WI38 (cell line): ENCODE data around the gene ADSS1.

Source experiments
- H3K4me3 ChIP-seq: 2 replicates; pipeline ENCODE4 v1.5.1; 2011; ENCODE audit warnings: low read depth, mild to moderate bottlenecking, control low read depth, low read length
- TF ChIP-seq, protein P1 (sequence below): IDR thresholded peaks from 2 replicates; pipeline ENCODE4 v1.5.1; 2012; ENCODE audit warnings: low read depth, mild to moderate bottlenecking, control low read depth, low read length

Gene ADSS1

DNA sequence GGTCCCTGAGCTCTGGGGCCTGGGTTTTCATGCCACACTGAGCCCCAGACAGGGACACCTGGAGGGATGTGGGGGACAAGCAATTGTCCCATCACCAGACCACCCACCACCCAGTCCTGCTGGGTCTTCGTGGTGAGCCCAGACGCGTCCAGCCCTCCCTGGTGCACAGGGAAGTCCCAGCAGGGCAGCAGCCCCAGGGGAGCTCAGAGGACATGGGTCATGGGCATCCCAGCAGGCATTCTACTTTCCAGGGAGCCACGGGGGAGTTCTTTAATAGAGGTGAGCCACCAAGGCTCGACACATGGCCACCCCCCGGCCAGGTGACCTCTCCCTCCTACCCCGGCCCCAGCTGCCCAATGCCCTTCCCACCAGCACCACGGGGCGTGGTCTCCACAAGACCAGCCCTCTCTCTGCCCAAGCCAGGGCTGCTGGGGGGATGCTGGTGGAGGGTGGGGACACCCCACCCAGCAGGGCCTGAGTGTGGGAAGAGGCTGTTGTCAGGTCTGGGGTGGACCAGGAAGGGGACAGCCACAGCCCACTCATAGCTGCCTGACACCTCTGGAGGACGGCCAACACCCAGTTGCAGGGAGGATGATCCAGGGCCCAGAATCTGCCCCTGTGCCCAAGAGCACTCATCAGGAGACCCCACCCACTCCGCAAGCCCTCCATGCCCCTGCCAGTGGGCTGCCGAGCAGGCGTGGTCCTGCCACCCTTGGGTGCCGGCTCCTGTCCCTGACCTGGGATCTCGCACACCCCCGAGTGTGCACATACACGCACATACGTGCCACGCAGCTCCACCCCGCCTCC, 57.4 kb downstream of the ADSS1 start:
- TF ChIP-seq, protein P1, sequence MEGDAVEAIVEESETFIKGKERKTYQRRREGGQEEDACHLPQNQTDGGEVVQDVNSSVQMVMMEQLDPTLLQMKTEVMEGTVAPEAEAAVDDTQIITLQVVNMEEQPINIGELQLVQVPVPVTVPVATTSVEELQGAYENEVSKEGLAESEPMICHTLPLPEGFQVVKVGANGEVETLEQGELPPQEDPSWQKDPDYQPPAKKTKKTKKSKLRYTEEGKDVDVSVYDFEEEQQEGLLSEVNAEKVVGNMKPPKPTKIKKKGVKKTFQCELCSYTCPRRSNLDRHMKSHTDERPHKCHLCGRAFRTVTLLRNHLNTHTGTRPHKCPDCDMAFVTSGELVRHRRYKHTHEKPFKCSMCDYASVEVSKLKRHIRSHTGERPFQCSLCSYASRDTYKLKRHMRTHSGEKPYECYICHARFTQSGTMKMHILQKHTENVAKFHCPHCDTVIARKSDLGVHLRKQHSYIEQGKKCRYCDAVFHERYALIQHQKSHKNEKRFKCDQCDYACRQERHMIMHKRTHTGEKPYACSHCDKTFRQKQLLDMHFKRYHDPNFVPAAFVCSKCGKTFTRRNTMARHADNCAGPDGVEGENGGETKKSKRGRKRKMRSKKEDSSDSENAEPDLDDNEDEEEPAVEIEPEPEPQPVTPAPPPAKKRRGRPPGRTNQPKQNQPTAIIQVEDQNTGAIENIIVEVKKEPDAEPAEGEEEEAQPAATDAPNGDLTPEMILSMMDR: no peak
- H3K4me3 ChIP-seq: no peak overlapping the region

DNA sequence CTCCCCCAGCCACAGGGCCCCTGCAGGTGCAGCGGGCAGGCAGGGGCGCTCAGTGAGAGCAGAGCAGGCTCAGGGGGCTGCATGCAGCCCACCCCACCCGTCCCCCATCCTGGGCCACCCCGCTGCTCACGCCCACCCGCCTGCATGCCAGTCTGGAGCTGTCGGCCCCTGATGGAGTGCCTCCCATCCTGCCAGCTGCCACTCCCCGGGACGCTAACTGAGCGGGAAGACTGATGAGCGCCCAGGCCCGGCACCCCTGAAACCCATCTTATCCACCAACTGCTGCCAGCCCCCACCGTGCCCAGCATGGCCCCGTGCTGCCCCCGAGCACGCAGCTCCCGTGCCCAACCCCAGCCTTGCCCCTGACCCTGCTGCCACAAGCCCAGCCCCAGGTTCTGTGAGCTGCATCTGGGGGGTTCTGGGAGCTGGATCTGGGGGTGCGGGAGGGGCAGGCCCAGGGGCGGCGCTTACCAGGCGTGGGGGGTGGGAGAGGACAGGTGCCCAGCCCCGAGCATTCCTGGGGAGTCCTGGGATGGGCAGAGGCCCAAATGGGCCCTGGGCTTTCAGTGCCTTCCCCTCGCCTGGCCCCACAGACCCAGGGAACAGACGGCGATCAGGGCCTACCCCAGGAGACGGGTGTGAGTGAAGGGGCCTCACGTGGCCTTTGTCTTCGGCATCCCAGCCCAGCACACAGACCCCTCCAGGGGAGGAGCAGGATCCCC, 58.2 kb downstream of the ADSS1 start:
- TF ChIP-seq, protein P1: no peak
- no peak overlapping the region for H3K4me3 ChIP-seq

DNA sequence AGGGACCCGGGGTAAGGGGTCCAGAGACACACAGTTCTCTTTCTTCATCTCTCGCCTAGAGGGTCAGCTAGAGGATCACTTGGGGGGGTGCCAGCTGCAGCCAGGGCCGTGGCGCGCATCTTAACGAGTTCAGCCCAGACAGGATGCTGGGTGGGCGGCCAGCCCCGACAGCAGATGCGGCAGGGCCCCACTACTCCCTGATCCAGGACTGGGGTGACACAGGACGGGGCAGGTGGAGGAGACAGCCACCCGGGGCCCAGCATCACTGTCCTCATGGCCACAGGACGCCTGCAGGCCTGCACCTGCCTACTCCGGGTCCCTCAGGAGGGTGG, 58.7 kb downstream of the ADSS1 start:
- no peak overlapping the region for H3K4me3 ChIP-seq
- TF ChIP-seq, protein P1: no peak

DNA sequence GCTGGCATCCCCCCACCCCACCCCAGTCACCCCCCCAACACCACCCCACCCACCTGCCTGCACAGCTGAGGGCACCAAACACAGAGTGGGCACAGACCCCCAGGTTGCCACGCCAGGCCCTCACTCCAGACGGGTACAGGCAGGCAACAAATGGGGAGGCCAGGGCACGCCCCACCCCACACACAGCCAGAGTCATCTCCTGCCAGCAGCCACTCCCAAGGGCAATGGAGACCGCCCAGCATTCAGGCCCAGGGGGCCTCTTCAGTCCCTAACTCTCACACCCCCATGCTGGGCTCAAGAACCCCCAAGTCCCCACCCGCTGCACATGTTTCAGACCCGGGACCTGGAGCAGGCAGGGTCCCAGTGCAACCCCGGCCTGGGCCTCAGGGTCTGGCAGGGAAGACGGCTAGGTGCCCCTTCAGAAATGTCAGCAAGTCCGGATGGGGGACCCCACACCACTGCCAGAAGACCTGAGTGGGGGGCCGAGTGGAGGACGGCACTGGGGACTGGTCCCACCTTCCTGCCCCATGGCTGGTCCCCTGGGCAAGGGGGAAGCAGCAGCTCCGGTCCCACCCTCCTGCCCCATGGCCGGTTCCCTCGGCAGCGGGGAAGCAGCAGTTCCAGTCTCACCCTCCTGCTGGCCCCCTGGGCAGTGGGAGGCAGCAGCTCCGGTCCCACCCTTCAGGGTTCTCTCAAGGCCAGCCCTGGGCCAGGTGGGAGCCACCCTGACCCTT, 59.6 kb downstream of the ADSS1 start:
- TF ChIP-seq, protein P1: no peak
- H3K4me3 ChIP-seq: no peak overlapping the region

DNA sequence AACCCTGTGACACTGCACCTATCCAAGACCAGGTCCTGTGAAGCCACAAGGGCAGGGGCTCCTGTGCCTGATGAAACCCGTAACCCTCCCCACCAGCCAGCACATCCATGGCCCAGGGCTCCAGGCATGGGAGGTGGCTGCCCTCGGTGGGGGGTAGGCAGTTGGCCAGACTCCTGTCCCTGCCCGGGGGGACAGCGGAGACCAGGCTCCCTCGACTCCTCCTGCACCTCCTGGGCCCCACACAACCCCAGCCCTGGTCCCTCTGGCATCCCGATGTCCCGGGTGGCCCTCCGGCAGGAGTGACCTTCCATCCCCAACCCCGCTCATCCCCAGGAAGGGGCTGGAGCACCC, 60.2 kb downstream of the ADSS1 start:
- H3K4me3 ChIP-seq: no peak overlapping the region
- TF ChIP-seq, protein P1: no peak

DNA sequence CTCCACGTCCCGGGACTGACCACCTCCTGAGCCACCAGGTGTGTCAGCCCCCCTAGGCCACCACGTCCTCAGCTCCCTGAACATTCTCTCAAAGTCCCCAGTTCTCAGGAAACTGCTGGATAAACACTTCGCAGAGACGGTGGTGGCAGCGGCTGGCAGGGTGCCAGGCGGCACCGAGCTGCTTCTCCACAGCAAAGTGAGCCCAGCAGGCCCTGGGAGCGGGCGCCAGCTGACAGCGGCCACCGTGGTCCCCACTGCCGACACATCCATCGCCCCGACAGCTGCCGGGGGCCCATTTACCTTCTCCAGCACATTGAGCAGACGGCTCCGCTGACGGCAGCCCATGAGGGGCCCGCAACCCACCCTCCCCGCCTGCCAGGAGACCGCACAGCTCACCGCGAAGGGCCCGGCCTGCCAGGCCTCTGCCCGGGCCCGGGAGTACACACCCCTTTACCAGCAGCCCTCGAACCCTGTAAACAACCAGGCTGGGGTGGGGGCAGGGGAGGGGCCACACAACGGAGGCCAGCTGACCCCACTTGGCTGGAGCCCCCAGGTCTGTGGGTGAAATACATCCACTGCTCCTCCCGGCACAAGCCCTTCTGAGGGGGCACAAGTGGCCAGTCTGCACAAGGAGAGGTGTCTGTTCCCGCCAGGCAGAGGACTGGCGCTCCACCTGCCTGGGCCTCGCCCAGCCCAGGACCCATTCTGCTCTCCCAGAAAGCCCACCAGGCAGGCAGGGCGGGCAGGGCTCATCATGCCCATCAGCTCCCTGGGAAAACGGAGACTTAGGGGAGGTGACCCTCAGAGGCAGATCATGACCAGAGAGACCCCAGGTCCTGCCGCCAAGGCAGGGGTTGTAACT, 61.0 kb downstream of the ADSS1 start:
- TF ChIP-seq, protein P1: no peak
- no peak overlapping the region for H3K4me3 ChIP-seq
